Endothelial cell of umbilical vein (primary cell): ENCODE results near the gene EDC3. TPM values are rescaled to one million over a fixed set of nuclear protein-coding genes. Genes with fewer than 3 reads are reported as not detected.

Source experiments
- BruUV-seq: library from RNA; stranded (reverse); fragments of 400-500 nt; replicated peaks from 2 replicates; lab custom pipeline; 2021; lab: Mats Ljungman, UMichigan
- CTCF ChIA-PET: fragments of 300-600, 350-600 bp; sonication (Branson Sonifier 250); formaldehyde crosslinking; loops from one replicate; lab custom pipeline; 2021; ENCODE audit warnings: antibody characterized with exemption, inconsistent platforms; lab: Charles Lee
- POLR2A ChIA-PET: fragments of 300-600, 350-600 bp; sonication (Branson Sonifier 250); formaldehyde crosslinking; loops from one replicate; lab custom pipeline; 2021; ENCODE audit warnings: antibody characterized with exemption, inconsistent platforms; lab: Charles Lee
- DNase-seq: peaks from one replicate; pipeline ENCODE4 v3.0.0-alpha.2; 2011; ENCODE audit warnings: low read depth, low spot score
- FAIRE-seq: peaks from 2 replicates; lab custom pipeline; 2011; peaks lifted over from hg19 to GRCh38; lab: Jason Lieb, UNC
- H2AFZ ChIP-seq: 2 replicates; pipeline ENCODE4 v1.6.0; 2012; ENCODE audit warnings: low read depth, low read length, control low read depth, inconsistent platforms
- H3K27ac ChIP-seq: 2 replicates; pipeline ENCODE4 v1.5.1; 2011; ENCODE audit warnings: low read depth, mild to moderate bottlenecking, control low read depth, low read length, moderate library complexity; ENCODE audit not compliant: insufficient read depth
- H3K27me3 ChIP-seq, 2 experiments: 2 replicates each; pipeline versions ENCODE4 v1.6.0 to v1.6.1; 2011; ENCODE audit warnings: low read length in 2 of 2, mixed read lengths in 1 of 2; ENCODE audit not compliant: control insufficient read depth in 2 of 2, insufficient read depth in 2 of 2
- H3K36me3 ChIP-seq, 2 experiments: 2 replicates in 1 of 2; 3 replicates in 1 of 2; pipeline ENCODE4 v1.5.1; 2011; ENCODE audit warnings: low read length in 2 of 2, mild to moderate bottlenecking in 1 of 2, moderate library complexity in 1 of 2; ENCODE audit not compliant: control insufficient read depth in 2 of 2, insufficient read depth in 2 of 2; ENCODE audit errors: extremely low read depth in 1 of 2
- H3K4me1 ChIP-seq: 3 replicates; pipeline ENCODE4 v1.5.1; 2011; ENCODE audit warnings: mild to moderate bottlenecking, low read length; ENCODE audit not compliant: control insufficient read depth, insufficient read depth; ENCODE audit errors: extremely low read depth
- H3K4me2 ChIP-seq: 2 replicates; pipeline ENCODE4 v1.6.1; 2011; ENCODE audit warnings: low read length, control low read depth, mixed read lengths; ENCODE audit not compliant: insufficient read depth
- H3K4me3 ChIP-seq, 3 experiments: fragments of 200-600 bp in 1 of 3; sonication (generic), shearing (Covaris generic) in 1 of 3; replicated peaks in 1 of 3; 2 replicates each; pipeline ENCODE4 v1.5.1; 2011 to 2016; ENCODE audit warnings: control low read depth in 3 of 3, low read length in 3 of 3, mild to moderate bottlenecking in 2 of 3, inconsistent platforms in 1 of 3, low read depth in 1 of 3, moderate library complexity in 1 of 3; ENCODE audit not compliant: insufficient read depth in 1 of 3
- H3K79me2 ChIP-seq: 2 replicates; pipeline ENCODE4 v1.6.0; 2012; ENCODE audit warnings: low read length, inconsistent platforms; ENCODE audit not compliant: control insufficient read depth, insufficient read depth
- H3K9ac ChIP-seq: replicated peaks from 2 replicates; pipeline ENCODE3; 2011; ENCODE audit warnings: low read length, control low read depth; ENCODE audit not compliant: insufficient read depth; ENCODE audit errors: extremely low read depth
- H3K9me1 ChIP-seq: replicated peaks from 3 replicates; pipeline ENCODE4 v1.6.0; 2011; ENCODE audit warnings: mild to moderate bottlenecking, low read length; ENCODE audit not compliant: control insufficient read depth, insufficient read depth; ENCODE audit errors: extremely low read depth
- H3K9me3 ChIP-seq: replicated peaks from 2 replicates; pipeline ENCODE4 v1.5.1; 2012; ENCODE audit warnings: low read length, inconsistent platforms; ENCODE audit not compliant: control insufficient read depth, insufficient read depth
- H4K20me1 ChIP-seq: replicated peaks from 2 replicates; pipeline ENCODE3; 2011; ENCODE audit warnings: mild to moderate bottlenecking, low read length; ENCODE audit not compliant: control insufficient read depth, insufficient read depth; ENCODE audit errors: extremely low read depth
- CTCF ChIP-seq, 2 donors: IDR thresholded peaks; 1 replicate in 1 of 2; 2 replicates in 1 of 2; pipeline ENCODE4 v1.5.1; 2011; ENCODE audit warnings: low read length in 2 of 2, mild to moderate bottlenecking in 2 of 2, moderate library complexity in 2 of 2, control low read depth in 1 of 2, inconsistent platforms in 1 of 2, low read depth in 1 of 2; ENCODE audit not compliant: insufficient read depth in 1 of 2; ENCODE audit errors: extremely low read depth in 1 of 2
- EZH2 ChIP-seq: IDR thresholded peaks from 2 replicates; pipeline ENCODE4 v1.6.1; 2012; ENCODE audit warnings: borderline replicate concordance, low read depth, mild to moderate bottlenecking, moderate library complexity, low read length, inconsistent platforms; ENCODE audit not compliant: severe bottlenecking
- FOS ChIP-seq: IDR thresholded peaks from 2 replicates; pipeline ENCODE4 v1.6.1; 2011; ENCODE audit warnings: mild to moderate bottlenecking, low read length, moderate library complexity, borderline replicate concordance; ENCODE audit not compliant: insufficient read depth
- GATA2 ChIP-seq: IDR thresholded peaks from 2 replicates; pipeline ENCODE4 v1.7.0; 2011; ENCODE audit warnings: low read depth, mild to moderate bottlenecking, moderate library complexity, mixed read lengths, low read length; ENCODE audit not compliant: insufficient read length, insufficient read depth
- JUN ChIP-seq: IDR thresholded peaks from 2 replicates; pipeline ENCODE4 v1.6.1; 2011; ENCODE audit warnings: borderline replicate concordance, low read depth; ENCODE audit not compliant: insufficient read length, insufficient read depth
- MAX ChIP-seq: IDR thresholded peaks from 2 replicates; pipeline ENCODE4 v1.6.1; 2011; ENCODE audit not compliant: insufficient read depth, insufficient read length
- MYC ChIP-seq: IDR thresholded peaks from one replicate; pipeline ENCODE4 v1.6.1; 2011; ENCODE audit warnings: mild to moderate bottlenecking, low read depth, low read length
- POLR2A ChIP-seq: IDR thresholded peaks from 2 replicates; pipeline ENCODE4 v1.6.1; 2012; ENCODE audit warnings: low read depth, mild to moderate bottlenecking, control low read depth, low read length
- POLR2AphosphoS5 ChIP-seq: IDR thresholded peaks from 2 replicates; pipeline ENCODE4 v1.6.1; 2012; ENCODE audit warnings: low read depth, mild to moderate bottlenecking, control low read depth, low read length, moderate library complexity; ENCODE audit not compliant: insufficient read depth
- dilution Hi-C: fragments of 300-500 bp; cut with MboI; formaldehyde crosslinking; loops from one replicate; pipeline ENCODE4 v1.15.0; 2019; ENCODE audit warnings: low sequenced_read_pairs; ENCODE audit not compliant: extremely low pct_ligation_motif_present
- intact Hi-C: fragments of 100-400 bp; cut with micrococcal nuclease; formaldehyde crosslinking; loops from one replicate; pipeline ENCODE4 v1.10.0; 2022
- polyA plus RNA-seq, 4 experiments: library from polyadenylated mRNA; depleted of rRNA in 3 of 4; stranded (reverse) in 3 of 4; unstranded in 1 of 4; fragments of >200 nt; gene quantifications; 2 replicates each; pipeline versions ENCODE4 v1.2.1 to v1.2.3, GENCODE V29; 2011 to 2012; ENCODE audit warnings: missing spikeins in 1 of 4
- total RNA-seq: library from RNA; stranded (reverse); gene quantifications from 2 replicates; pipeline ENCODE4 v1.2.3, GENCODE V29; 2021

EDC3 gene
- total and polyA plus RNA-seq, 2 donors (not counting 3 experiments of a cell fraction or from before 2014, with no cell fraction given) = 55.9 to 56.5 TPM

- peak; percentile 88 for DNase-seq
- no peaks in the 10 kb centered on the region for H3K27me3 ChIP-seq
- TF ChIP-seq JUN (peak; percentile 61), GATA2 (peak; percentile 71), POLR2A (peak; percentile 34), CTCF (IDR thresholded peaks at IDR 0.05; ENCODE audit: extremely low read depth in 1 of 2, insufficient read depth in 1 of 2, low read depth in 1 of 2, low read length in 2 of 2) (no peak), MAX (no peak), FOS (peak; percentile 79), EZH2 (no peak), MYC (no peak), POLR2AphosphoS5 (peak; percentile 35)
- no peaks in the 10 kb centered on the region for H3K9me3 ChIP-seq
- H3K4me2 ChIP-seq = peak overlapping the region; percentile 84
- dilution Hi-C loops (no loop called here), intact Hi-C loops (loop anchor here (1.0 to 2.0 kb wide), 2 partner anchors 13 to 33 kb away; partner anchors contain the start of gene EDC3)
- ChIA-PET POLR2A (interaction anchor here (1.2 kb wide), 1 partner anchor 13 kb away, joined by 6 read pairs; no protein-coding TSS in a partner anchor), CTCF (interaction anchor here (0.6 to 2.1 kb wide), 9 partner anchors 10 to 242 kb away, joined by 3 to 14 read pairs (median 5); partner anchors contain the start of gene FAM219B)
- H3K9ac ChIP-seq = peak overlapping the region; percentile 56
- H3K79me2 ChIP-seq = peaks cover 31% of the 10 kb centered on the region
- peak overlapping the region in 1 of 3 experiments; percentile 7 for H3K4me3 ChIP-seq
- H3K27ac ChIP-seq = peak overlapping the region; percentile 85
- no peak overlapping the region for H2AFZ ChIP-seq
- BruUV-seq = TSS peak; percentile 91
- H3K36me3 ChIP-seq = no peaks in the 10 kb centered on the region
- H4K20me1 ChIP-seq = no peaks in the 10 kb centered on the region
- H3K4me1 ChIP-seq = peaks cover 35% of the 10 kb centered on the region
- no peaks in the 10 kb centered on the region for H3K9me1 ChIP-seq
- peak; percentile 94 for FAIRE-seq
Measured at GRCh38 chr15:74664028-74664616, 31.7 kb downstream of the EDC3 start.
